ENCODE data around the gene C15orf62.

GRCh38 chr15:40743921-40744814 lies 25.6 kb upstream of the C15orf62 start:
- no peak for TF ChIP-seq POLR2A (IDR thresholded peaks at IDR 0.05)
- TF ChIP-seq CTCF (IDR thresholded peaks at IDR 0.05): no peak
- no peak for TF ChIP-seq POLR2AphosphoS5 (IDR thresholded peaks at IDR 0.05)
- no peak for TF ChIP-seq EP300 (IDR thresholded peaks at IDR 0.05)

Data from suprapubic skin (tissue), 4 donors.